Adrenal gland (tissue), 12 donors: Measurements from ENCODE around the gene SV2C. TPM values are rescaled to one million over a fixed set of nuclear protein-coding genes. Genes with fewer than 3 reads are reported as not detected.

ENCODE experiments used
- DNase-seq, 7 donors: peaks; one replicate each; pipeline ENCODE4 v3.0.0-alpha.2; 2019 to 2020
- H3K27ac ChIP-seq, 5 donors: fragments of 200-600 bp; sonication (generic) in 4 of 5; 1 replicate in 3 of 5; 2 replicates in 2 of 5; pipeline versions ENCODE4 v1.5.1 to v1.8.0; 2016 to 2020; ENCODE audit warnings: mild to moderate bottlenecking in 1 of 5
- H3K27me3 ChIP-seq: fragments of 200-600 bp; 2 replicates; pipeline ENCODE4 v1.8.0; 2021
- H3K36me3 ChIP-seq, 2 donors: fragments of 200-600 bp; replicated peaks in 1 of 2; 1 replicate in 1 of 2; 2 replicates in 1 of 2; pipeline versions ENCODE4 v1.5.1 to v1.8.0; 2018 to 2022
- H3K4me1 ChIP-seq, 2 donors: fragments of 200-600 bp; replicated peaks in 1 of 2; 1 replicate in 1 of 2; 2 replicates in 1 of 2; pipeline versions ENCODE4 v1.5.1 to v1.8.0; 2018 to 2021
- H3K4me3 ChIP-seq, 4 donors: fragments of 200-600 bp; sonication (generic) in 3 of 4; one replicate each; pipeline ENCODE4 v1.5.1; 2016 to 2018
- H3K9me3 ChIP-seq, 3 donors: fragments of 200-600 bp; sonication (generic) in 1 of 3; replicated peaks in 1 of 3; 1 replicate in 2 of 3; 2 replicates in 1 of 3; pipeline versions ENCODE4 v1.5.1 to v1.8.0; 2016 to 2021
- CTCF ChIP-seq, 6 experiments: fragments of 450-650 bp in 4 of 6; fragments of 200-600 bp in 2 of 6; sonication (generic) in 1 of 6; IDR thresholded peaks; 1 replicate in 5 of 6; 2 replicates in 1 of 6; pipeline versions ENCODE4 v1.5.1 to v1.8.0; 2016 to 2021; ENCODE audit warnings: antibody characterized with exemption in 6 of 6, mild to moderate bottlenecking in 2 of 6, moderate library complexity in 1 of 6
- POLR2A ChIP-seq, 2 donors: fragments of 450-650 bp; IDR thresholded peaks; one replicate each; pipeline ENCODE4 v1.6.1; 2017; ENCODE audit warnings: antibody characterized with exemption in 2 of 2, mild to moderate bottlenecking in 2 of 2, moderate library complexity in 1 of 2
- WGBS, 4 donors: extraction: QIAGEN DNeasy Blood & Tissue Kit in 2 of 4; methylation state at CpG; one replicate each; pipeline versions ENCODE4 v1.1.5 to v1.1.7; 2013 to 2017; 5-methylcytosine and 5-hydroxymethylcytosine counted together
- intact Hi-C, 2 donors: fragments of 100-400 bp; cut with DNase I; formaldehyde crosslinking; loops; one replicate each; pipeline versions ENCODE4 v1.14.1 to v1.15.0; 2022 to 2023
- polyA plus RNA-seq, 3 donors: library from polyadenylated mRNA; stranded (reverse); fragments of 200-250 nt in 2 of 3; fragments of 350-450 nt in 1 of 3; fragmentation: Illumina TruSeq in 1 of 3; extraction: RNeasy Lipid Tissue Mini Kit (QIAGEN cat#74804) in 1 of 3; gene quantifications; one replicate each; pipeline ENCODE4 v1.2.3, GENCODE V29; 2013 to 2014
- total RNA-seq, 9 donors: library from RNA; depleted of rRNA in 4 of 9; stranded (reverse); fragments of >200 nt in 4 of 9; fragments of 120-200 nt in 1 of 9; fragmentation: NEBNext Ultra II Directional in 1 of 9; extraction: Animal tissue kit (Norgen Biotek cat#: 25700) in 1 of 9; gene quantifications; one replicate each; pipeline versions ENCODE4 v1.1.0 to v1.2.4, GENCODE V29; 2013 to 2023
- donor health status: healthy with polysubstance abuse.
- donor health status: Bipolar disorder and iron deficiency.
- donor health status: DM: yes; HTN: yes; CAD: no.
- donor health status: DM: no; HTN: no; CAD: no.
- donor health status: DM: no; HTN: no; CAD: no.
- donor health status: DM: yes; HTN: yes; CAD: no.

SV2C gene
- total and polyA plus RNA-seq, 12 donors: under 0.01 to 0.96 (median 0.19) TPM; not detected in 1

DNA sequence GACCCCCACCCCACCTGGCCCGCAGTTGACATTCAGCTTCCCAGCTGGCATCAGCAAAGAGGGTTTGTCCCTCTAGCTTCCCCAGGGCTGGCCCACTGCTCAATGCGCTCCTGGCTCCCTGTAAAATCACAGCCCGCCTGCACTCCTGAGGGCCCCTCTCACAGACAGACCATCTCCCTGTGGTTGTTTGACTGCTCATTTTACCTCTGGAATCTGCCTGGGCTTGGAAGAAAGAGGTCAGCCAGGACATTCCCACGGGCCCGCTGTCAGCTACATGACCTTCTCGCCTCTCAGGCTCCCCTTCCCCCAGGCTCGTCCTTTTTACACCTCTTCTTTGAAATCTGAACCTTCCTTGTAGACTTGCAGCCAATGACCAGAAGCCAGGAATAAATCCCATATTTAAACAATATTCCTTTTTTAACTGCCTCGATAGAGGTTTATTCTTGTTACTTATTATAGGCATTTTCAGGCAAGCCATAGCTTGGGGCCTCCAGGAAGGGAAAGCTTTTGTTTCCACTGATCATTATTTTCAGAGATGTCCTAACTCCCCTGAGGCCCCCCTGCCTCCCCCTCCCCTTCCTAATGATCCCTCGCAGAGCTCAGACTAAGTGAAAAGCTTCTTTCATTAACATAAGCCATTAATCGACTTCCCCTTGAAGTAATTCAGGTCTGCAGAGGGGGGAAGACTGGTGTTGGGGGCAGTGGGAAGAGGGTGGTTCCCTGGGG lies 243.6 kb downstream of the SV2C start:
- H3K36me3 ChIP-seq: no peaks in the 10 kb centered on the region
- H3K27ac ChIP-seq: no peak overlapping the region
- intact Hi-C loops: no loop called here
- TF ChIP-seq CTCF (IDR thresholded peaks at IDR 0.05) (no peak), POLR2A (IDR thresholded peaks at IDR 0.05) (no peak)
- no peak for DNase-seq
- WGBS, 4 donors: 56 to 67% (median 58%) methylated on average over 8 to 10 of the region's 10 CpGs
- no peaks in the 10 kb centered on the region for H3K9me3 ChIP-seq
- no peaks in the 10 kb centered on the region for H3K27me3 ChIP-seq
- no peak overlapping the region for H3K4me3 ChIP-seq
- peaks cover 0 to 11% of the 10 kb centered on the region in 2 donors for H3K4me1 ChIP-seq

- Histone ChIP-seq H3K9me3 (no peaks in the 10 kb centered on the region), H3K27ac (no peak overlapping the region), H3K4me1 (peaks cover 0 to 11% of the 10 kb centered on the region in 2 donors), H3K27me3 (no peaks in the 10 kb centered on the region), H3K36me3 (no peaks in the 10 kb centered on the region), H3K4me3 (no peak overlapping the region)
- TF ChIP-seq CTCF (IDR thresholded peaks at IDR 0.05) (no peak), POLR2A (IDR thresholded peaks at IDR 0.05) (no peak)
- intact Hi-C loops: no loop called here
- DNase-seq: no peak
These were observed 246.2 kb downstream of the SV2C start for GRCh38 chr5:76329346-76329745.

- Histone ChIP-seq H3K9me3 (no peaks in the 10 kb centered on the region), H3K27ac (no peak overlapping the region), H3K36me3 (no peaks in the 10 kb centered on the region), H3K27me3 (no peaks in the 10 kb centered on the region), H3K4me1 (peaks cover 0 to 8% of the 10 kb centered on the region in 2 donors), H3K4me3 (no peak overlapping the region)
- TF ChIP-seq POLR2A (IDR thresholded peaks at IDR 0.05): no peak
- TF ChIP-seq CTCF (IDR thresholded peaks at IDR 0.05): no peak
- intact Hi-C loops: loop anchor here in 1 of 2 donors (10.0 kb wide), 1 partner anchor 244 kb away; no protein-coding TSS in a partner anchor
- no peak for DNase-seq
- WGBS, 4 donors: 74 to 81% (median 80%) methylated on average over 4 of the region's 4 CpGs
These were observed 247.9 kb downstream of the SV2C start for GRCh38 chr5:76331126-76331525.

DNA sequence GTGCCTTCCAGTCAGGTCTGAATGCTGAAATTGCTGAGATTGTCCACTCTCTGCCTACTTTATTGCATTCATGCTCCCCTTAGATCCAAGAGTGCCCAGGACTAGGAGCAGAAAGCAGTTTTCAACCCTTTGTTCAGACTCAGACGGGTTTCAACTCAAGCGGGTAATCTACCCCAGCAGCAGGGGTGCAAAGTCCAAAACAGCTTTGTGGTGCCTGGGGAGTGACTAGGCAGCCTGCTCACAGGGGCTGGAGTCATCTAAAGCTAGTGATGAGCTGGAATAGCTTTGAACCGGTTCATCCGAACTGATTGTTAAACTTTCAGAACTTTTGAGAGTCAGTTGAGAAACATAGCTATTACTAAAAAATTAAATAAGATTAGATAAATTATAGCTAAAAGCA lies 248.9 kb downstream of the SV2C start:
- 90 to 94% (median 93%) methylated on average over 4 of the region's 4 CpGs for WGBS, 4 donors
- H3K36me3 ChIP-seq: no peaks in the 10 kb centered on the region
- H3K27me3 ChIP-seq: no peaks in the 10 kb centered on the region
- no peak overlapping the region for H3K27ac ChIP-seq
- H3K4me1 ChIP-seq: no peaks in the 10 kb centered on the region
- DNase-seq: no peak
- TF ChIP-seq POLR2A (IDR thresholded peaks at IDR 0.05): no peak
- intact Hi-C loops: loop anchor here in 1 of 2 donors (10.0 kb wide), 1 partner anchor 243 kb away; no protein-coding TSS in a partner anchor
- H3K4me3 ChIP-seq: no peak overlapping the region
- no peaks in the 10 kb centered on the region for H3K9me3 ChIP-seq
